ENCODE results near the gene ZNHIT6.

ZNHIT6 gene

GRCh38 chr1:85617633-85618100 lies 90.6 kb downstream of the ZNHIT6 start:
- no peak for DNase-seq (ENCODE audit: low read depth, low spot score)

DNA sequence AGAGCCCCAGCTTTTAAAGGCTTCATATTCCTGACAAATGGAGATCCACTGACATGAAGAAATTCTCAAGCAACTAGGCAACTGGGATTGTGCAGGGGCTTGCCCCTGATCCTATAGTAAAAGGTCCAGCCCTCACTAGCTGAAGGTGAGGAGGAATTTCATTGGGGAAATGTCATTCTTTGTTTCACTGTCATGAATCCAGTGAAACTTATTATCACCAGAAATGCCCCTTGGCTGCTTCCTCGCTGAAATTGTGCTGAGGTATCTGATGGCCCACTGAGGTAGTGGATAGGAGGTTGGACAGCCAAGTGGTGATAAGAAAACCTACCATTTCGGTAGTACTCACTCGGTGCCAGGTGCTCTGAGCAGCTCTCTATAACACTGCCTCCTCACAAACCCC lies 91.5 kb downstream of the ZNHIT6 start:
- DNase-seq (ENCODE audit: low read depth, low spot score): no peak

DNA sequence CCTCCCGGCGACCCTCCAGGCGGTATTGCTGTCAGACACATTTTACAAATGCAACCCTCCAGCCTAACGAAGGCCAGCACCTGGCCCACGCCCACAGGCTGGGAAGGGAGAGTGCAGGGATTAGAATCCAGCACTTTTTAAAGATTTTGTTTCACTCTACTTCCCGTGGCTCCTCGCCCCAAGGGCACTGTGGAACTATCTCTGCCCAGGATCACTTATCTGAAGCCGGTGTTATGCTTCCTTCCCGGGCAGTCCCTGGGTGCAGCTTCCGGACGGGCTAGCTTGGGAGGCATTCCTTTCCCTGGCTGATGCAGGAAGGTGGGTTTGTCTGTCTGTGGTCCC lies 91.9 kb downstream of the ZNHIT6 start:
- no peak for DNase-seq (ENCODE audit: low read depth, low spot score)

GRCh38 chr1:85615586-85616363 lies 92.5 kb downstream of the ZNHIT6 start:
- DNase-seq (ENCODE audit: low read depth, low spot score): no peak

- DNase-seq (ENCODE audit: low read depth, low spot score): no peak
These were observed 95.4 kb downstream of the ZNHIT6 start for GRCh38 chr1:85612704-85613361.

- no peak for DNase-seq (ENCODE audit: low read depth, low spot score)
These were observed 96.4 kb downstream of the ZNHIT6 start for GRCh38 chr1:85611856-85612255.

DNA sequence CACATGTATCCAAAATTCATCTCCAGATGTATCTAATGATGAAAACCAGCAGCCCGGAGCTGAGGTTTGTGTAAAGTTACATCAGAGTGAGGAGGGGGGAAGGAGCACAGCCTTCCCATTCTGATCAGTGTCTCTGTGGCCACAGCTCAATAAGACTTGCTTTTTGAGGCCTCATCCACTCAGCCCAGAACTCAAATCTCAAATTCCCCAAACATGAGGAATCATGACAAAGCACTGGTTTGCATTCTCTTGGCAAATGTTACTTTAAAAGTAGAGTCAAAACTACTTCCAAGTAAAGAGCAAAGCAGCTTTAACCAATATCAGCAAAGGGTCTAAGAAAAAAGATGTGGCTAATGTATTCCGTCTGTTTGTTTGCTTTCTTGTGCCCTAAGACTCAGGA lies 96.8 kb downstream of the ZNHIT6 start:
- DNase-seq (ENCODE audit: low read depth, low spot score): no peak

DNA sequence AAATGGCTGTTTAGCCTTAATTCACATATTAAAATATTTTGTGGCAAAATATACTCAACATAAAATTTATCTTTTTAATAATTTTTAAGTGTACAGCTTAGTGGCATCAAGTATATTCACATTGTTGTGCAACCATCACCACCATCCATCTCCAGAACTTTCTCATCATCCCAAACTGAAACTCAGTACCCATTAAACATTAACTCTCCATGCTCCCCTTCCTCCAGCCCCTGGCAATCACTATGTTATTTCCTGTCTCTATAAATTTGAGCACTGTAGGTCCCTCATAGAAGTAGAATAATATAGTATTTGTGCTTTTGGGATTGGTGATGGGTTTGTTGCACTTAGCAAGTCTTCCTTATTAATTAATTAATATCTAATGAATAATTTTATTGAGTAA lies 98.3 kb downstream of the ZNHIT6 start:
- no peak for DNase-seq (ENCODE audit: low read depth, low spot score)

DNA sequence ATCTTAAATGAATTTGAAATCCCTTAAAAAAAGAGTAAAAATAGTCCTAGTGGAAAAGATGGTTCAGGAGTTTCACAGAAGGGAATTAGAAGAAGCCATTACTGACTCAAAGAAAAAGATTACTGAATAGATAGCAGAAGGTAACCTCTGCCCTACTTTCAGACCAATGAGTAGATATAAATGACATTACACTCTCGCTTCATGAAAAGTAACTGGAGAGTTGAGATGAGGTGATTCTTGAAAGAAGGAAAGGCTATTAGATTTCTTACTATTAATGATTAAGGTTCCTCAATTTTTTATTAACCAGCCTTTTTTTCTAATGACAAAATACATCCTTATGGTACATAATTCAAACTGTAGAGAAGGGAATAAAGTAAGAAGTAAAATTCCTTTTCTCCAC lies 99.4 kb downstream of the ZNHIT6 start:
- DNase-seq (ENCODE audit: low read depth, low spot score): no peak

GRCh38 chr1:85607921-85608265 lies 100.3 kb downstream of the ZNHIT6 start:
- no peak for DNase-seq (ENCODE audit: low read depth, low spot score)

GRCh38 chr1:85607126-85607920 lies 100.9 kb downstream of the ZNHIT6 start:
- peak; percentile 99 for DNase-seq (ENCODE audit: low read depth, low spot score)

- no peak for DNase-seq (ENCODE audit: low read depth, low spot score)
These were observed 101.8 kb downstream of the ZNHIT6 start for GRCh38 chr1:85606414-85606800.

DNA sequence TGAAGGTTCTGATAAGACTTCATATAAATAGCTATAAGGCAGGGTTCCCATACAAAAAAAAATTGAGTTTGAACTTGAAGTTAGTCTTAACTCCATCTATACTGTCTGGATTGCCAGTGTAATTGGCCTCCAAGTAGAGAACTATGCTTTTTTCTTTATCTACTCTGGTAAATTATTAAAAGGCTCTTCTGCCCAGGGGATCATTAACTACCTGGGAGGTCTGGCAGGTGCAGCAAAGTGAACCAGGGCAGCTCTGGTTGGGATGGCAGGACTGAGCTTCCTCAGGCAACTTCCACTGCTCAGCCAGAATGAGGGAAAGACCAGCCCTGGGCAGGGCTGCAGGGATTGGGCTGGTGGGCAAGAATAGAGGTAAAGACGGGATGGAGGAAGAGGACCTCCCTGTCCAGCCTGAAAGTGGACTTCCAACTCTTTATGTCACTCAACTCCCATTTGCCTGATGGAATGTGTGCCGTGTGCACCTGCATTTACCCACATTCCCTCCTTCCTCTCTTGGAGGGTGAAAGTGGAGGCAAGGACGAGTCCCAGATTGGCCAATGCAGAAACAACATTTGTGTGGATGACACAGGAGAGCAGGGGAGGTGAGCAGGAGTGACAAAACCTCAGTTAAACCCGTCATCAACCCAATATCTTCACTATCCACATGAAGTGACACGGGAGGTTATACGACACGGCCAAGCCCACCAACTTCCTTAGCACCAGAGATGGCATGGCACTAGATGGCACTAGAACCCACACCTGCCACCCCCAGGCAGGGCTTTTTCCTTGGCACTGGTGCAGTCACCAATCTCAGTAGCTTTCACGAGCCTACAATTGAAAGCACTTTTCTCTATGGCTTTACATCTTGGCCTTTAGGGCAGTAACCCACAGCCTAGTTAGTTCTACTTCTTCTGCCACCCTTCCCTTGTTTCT lies 102.5 kb downstream of the ZNHIT6 start:
- DNase-seq (ENCODE audit: low read depth, low spot score): no peak

- DNase-seq (ENCODE audit: low read depth, low spot score): no peak
These were observed 103.8 kb downstream of the ZNHIT6 start for GRCh38 chr1:85604298-85604997.

GRCh38 chr1:85603086-85603880 lies 105.0 kb downstream of the ZNHIT6 start:
- DNase-seq (ENCODE audit: low read depth, low spot score): no peak

DNA sequence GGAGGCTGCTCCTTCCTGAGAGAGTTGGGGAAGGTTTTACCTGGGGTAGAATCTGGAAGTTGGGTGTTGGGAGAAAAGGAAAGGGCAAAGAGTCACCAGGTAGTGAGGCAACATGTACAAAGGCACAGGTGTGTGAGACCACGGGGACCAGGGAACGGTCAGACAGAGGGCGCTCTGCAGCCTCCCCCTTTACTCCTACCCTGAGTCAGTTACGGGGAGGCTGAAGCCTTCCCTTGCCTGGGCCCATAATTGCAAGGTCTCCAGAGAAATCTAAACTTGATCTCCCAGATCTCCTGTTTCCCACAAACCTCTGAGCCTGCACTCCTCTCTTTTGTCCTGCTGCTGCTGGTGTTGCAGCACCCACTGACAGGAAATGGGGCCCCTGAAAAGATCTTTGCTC lies 105.7 kb downstream of the ZNHIT6 start:
- no peak for DNase-seq (ENCODE audit: low read depth, low spot score)

- DNase-seq (ENCODE audit: low read depth, low spot score): no peak
These were observed 106.3 kb downstream of the ZNHIT6 start for GRCh38 chr1:85601901-85602300.

DNA sequence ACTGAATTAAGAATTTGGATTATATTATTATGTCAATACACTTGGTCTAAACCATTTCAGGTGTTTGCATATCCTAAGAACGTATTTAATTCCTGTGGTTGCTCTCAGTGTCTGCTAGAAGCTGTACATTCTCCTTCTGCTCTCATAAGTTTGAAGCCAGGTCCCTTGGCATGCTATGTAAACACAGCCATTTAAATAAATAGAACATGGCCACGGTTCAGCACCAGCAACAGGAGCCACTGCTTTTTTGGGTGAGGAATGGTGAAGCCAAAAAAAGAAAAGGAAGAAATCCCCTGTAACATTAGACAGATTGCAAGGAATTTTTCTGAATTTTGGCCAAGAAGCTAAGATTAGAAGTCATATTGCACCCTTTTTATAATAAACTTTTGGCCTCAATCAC lies 108.6 kb downstream of the ZNHIT6 start:
- DNase-seq (ENCODE audit: low read depth, low spot score): no peak
